Left cardiac atrium (tissue), 4 donors: ENCODE data around the gene VOPP1. TPM values are rescaled to one million over a fixed set of nuclear protein-coding genes. Genes with fewer than 3 reads are reported as not detected.

Experiments
- ATAC-seq, 2 donors: fragments of 200-7000 bp; cut with Tn5 transposase; one replicate each; pipeline ENCODE4 v1.9.1; 2020; ENCODE audit warnings: mild to moderate bottlenecking in 2 of 2, moderate library complexity in 2 of 2
- DNase-seq: peaks from one replicate; pipeline ENCODE4 v3.0.0-alpha.2; 2020
- intact Hi-C, 2 donors: fragments of 100-400 bp; cut with DNase I; formaldehyde crosslinking; loops; one replicate each; pipeline versions ENCODE4 v1.14.1 to v1.15.1; 2022 to 2023
- total RNA-seq, 2 donors: library from RNA; stranded (reverse); fragmentation: NEBNext Ultra II Directional; extraction: Animal tissue kit (Norgen Biotek cat#: 25700); gene quantifications; one replicate each; pipeline ENCODE4 v1.2.1, GENCODE V29; 2021
- donor health status: DM: no; HTN: yes; CAD: no.
- donor health status: DM: no; HTN: yes; CAD: no; lungs with severe emphysema.
- donor health status: DM: yes; HTN: yes; CAD: no.
- donor health status: Dilated cardiomyopathy.

Gene VOPP1
- total RNA-seq, 2 donors from 2014 or later, result 28.9 to 32.2 TPM

GRCh38 chr7:55465691-55466090 is 106.6 kb downstream of the VOPP1 start:
- DNase-seq (no peak), ATAC-seq (no peak)
- intact Hi-C loops, result no loop called here

- DNase-seq (no peak), ATAC-seq (no peak)
- intact Hi-C loops, result no loop called here
Measured at GRCh38 chr7:55464422-55464821, 107.9 kb downstream of the VOPP1 start.

GRCh38 chr7:55463686-55464262 is 108.5 kb downstream of the VOPP1 start:
- DNase-seq, result no peak
- intact Hi-C loops, result no loop called here
- ATAC-seq, result no peak

- intact Hi-C loops, result no loop called here
- ATAC-seq (no peak), DNase-seq (no peak)
Measured at GRCh38 chr7:55458351-55458750, 114.0 kb downstream of the VOPP1 start.

GRCh38 chr7:55457801-55458200 is 114.5 kb downstream of the VOPP1 start:
- ATAC-seq, result no peak
- intact Hi-C loops, result no loop called here
- no peak for DNase-seq

- intact Hi-C loops, result no loop called here
- ATAC-seq (no peak), DNase-seq (no peak)
Measured at GRCh38 chr7:55452971-55453370, 119.3 kb downstream of the VOPP1 start.

- intact Hi-C loops, result no loop called here
- DNase-seq (no peak), ATAC-seq (no peak)
Measured at GRCh38 chr7:55449992-55450535, 122.2 kb downstream of the VOPP1 start.

- DNase-seq (no peak), ATAC-seq (no peak)
- intact Hi-C loops, result no loop called here
Measured at GRCh38 chr7:55449205-55449991, 122.9 kb downstream of the VOPP1 start.

GRCh38 chr7:55448526-55448925 is 123.8 kb downstream of the VOPP1 start:
- intact Hi-C loops, result no loop called here
- DNase-seq (no peak), ATAC-seq (no peak)

- ATAC-seq (no peak), DNase-seq (no peak)
- intact Hi-C loops, result no loop called here
Measured at GRCh38 chr7:55444786-55445185, 127.5 kb downstream of the VOPP1 start.

GRCh38 chr7:55441774-55442522 is 130.4 kb downstream of the VOPP1 start:
- intact Hi-C loops, result no loop called here

GRCh38 chr7:55441002-55441401 is 131.3 kb downstream of the VOPP1 start:
- DNase-seq (no peak), ATAC-seq (no peak)
- intact Hi-C loops, result no loop called here

More at GRCh38 chr7:55441774-55442522, 130.4 kb downstream of the VOPP1 start:
- DNase-seq (no peak), ATAC-seq (peak in 1 of 2 donors; percentile 54)

GRCh38 chr7:55440040-55440690 is 132.1 kb downstream of the VOPP1 start:
- intact Hi-C loops, result no loop called here
- ATAC-seq (peak; percentile 23 to 61), DNase-seq (no peak)

GRCh38 chr7:55439627-55440026 is 132.7 kb downstream of the VOPP1 start:
- DNase-seq (no peak), ATAC-seq (peak; percentile 8 to 23)
- intact Hi-C loops, result loop anchor here in 1 of 2 donors (10.0 kb wide), 1 partner anchor 155 kb away; no protein-coding TSS in a partner anchor

GRCh38 chr7:55438757-55439525 is 133.4 kb downstream of the VOPP1 start:
- intact Hi-C loops, result loop anchor here in 1 of 2 donors (10.0 kb wide), 1 partner anchor 156 kb away; no protein-coding TSS in a partner anchor
- peak; percentile 59 for DNase-seq
- ATAC-seq, result peak in 1 of 2 donors; percentile 67

- intact Hi-C loops, result loop anchor here in 1 of 2 donors (10.0 kb wide), 1 partner anchor 157 kb away; no protein-coding TSS in a partner anchor
- ATAC-seq, result no peak
- DNase-seq, result no peak
Measured at GRCh38 chr7:55438085-55438756, 134.1 kb downstream of the VOPP1 start.

- intact Hi-C loops, result loop anchor here in 1 of 2 donors (10.0 kb wide), 1 partner anchor 157 kb away; no protein-coding TSS in a partner anchor
- no peak for DNase-seq
- no peak for ATAC-seq
Measured at GRCh38 chr7:55437375-55437774, 134.9 kb downstream of the VOPP1 start.

GRCh38 chr7:55436457-55436856 is 135.8 kb downstream of the VOPP1 start:
- ATAC-seq (no peak), DNase-seq (no peak)
- intact Hi-C loops, result loop anchor here in 1 of 2 donors (10.0 kb wide), 1 partner anchor 158 kb away; no protein-coding TSS in a partner anchor
